ENCODE results near the gene SYT8.

DNA sequence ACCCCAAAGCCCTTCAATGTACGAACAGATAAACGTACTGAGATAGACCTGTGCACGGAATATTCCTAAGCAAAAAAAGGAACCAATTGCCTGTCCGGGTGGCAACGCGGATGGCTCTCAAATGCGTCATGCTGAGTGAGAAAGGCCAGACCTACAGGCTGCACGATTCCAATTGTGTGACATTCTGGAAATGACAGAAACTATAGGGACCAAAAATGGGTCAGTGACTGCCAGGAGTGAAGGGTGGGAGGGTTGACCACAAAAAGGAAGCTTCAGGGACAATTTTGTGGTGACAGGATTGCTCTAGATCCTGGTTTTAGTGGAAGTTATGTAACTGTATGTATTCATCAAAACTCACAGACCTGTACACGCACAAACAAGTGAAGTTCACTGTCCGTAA lies 24.0 kb upstream of the SYT8 start:
- TF ChIP-seq, protein P1, sequence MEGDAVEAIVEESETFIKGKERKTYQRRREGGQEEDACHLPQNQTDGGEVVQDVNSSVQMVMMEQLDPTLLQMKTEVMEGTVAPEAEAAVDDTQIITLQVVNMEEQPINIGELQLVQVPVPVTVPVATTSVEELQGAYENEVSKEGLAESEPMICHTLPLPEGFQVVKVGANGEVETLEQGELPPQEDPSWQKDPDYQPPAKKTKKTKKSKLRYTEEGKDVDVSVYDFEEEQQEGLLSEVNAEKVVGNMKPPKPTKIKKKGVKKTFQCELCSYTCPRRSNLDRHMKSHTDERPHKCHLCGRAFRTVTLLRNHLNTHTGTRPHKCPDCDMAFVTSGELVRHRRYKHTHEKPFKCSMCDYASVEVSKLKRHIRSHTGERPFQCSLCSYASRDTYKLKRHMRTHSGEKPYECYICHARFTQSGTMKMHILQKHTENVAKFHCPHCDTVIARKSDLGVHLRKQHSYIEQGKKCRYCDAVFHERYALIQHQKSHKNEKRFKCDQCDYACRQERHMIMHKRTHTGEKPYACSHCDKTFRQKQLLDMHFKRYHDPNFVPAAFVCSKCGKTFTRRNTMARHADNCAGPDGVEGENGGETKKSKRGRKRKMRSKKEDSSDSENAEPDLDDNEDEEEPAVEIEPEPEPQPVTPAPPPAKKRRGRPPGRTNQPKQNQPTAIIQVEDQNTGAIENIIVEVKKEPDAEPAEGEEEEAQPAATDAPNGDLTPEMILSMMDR (IDR thresholded peaks at IDR 0.05), result no peak
- TF ChIP-seq EP300 (IDR thresholded peaks at IDR 0.05; ENCODE audit: borderline replicate concordance in 1 of 2, low read depth in 1 of 2, low read length in 1 of 2) (no peak), CHD2 (IDR thresholded peaks at IDR 0.05; ENCODE audit: low read length, partially characterized antibody) (no peak), MEF2A (IDR thresholded peaks at IDR 0.05; ENCODE audit: borderline replicate concordance, low read depth) (no peak), TAF1 (IDR thresholded peaks at IDR 0.05; ENCODE audit: borderline replicate concordance, low read depth, low read length) (no peak), EZH2phosphoT487 (IDR thresholded peaks at IDR 0.05; ENCODE audit: borderline replicate concordance, low read depth) (no peak), JUND (IDR thresholded peaks at IDR 0.05) (no peak), TEAD4 (IDR thresholded peaks at IDR 0.05; ENCODE audit: borderline replicate concordance, insufficient read depth) (no peak), TCF12 (IDR thresholded peaks at IDR 0.05) (no peak), RXRA (IDR thresholded peaks at IDR 0.05; ENCODE audit: borderline replicate concordance, low read depth) (no peak), SIN3A (IDR thresholded peaks at IDR 0.05; ENCODE audit: borderline replicate concordance, low read depth, low read length) (no peak), FOXJ3 (CRISPR knock-in tag; IDR thresholded peaks at IDR 0.05) (no peak)
